GM21390 (cell line): ENCODE results near the gene HNRNPLL.
A peak's percentile ranks its signal among the peaks of the same experiment; 100 is the strongest.

Source experiments
- ATAC-seq: cut with Tn5 transposase; IDR thresholded peaks from one replicate; pipeline ENCODE4 v1.9.1; 2021; ENCODE audit not compliant: unreplicated experiment

HNRNPLL gene

DNA sequence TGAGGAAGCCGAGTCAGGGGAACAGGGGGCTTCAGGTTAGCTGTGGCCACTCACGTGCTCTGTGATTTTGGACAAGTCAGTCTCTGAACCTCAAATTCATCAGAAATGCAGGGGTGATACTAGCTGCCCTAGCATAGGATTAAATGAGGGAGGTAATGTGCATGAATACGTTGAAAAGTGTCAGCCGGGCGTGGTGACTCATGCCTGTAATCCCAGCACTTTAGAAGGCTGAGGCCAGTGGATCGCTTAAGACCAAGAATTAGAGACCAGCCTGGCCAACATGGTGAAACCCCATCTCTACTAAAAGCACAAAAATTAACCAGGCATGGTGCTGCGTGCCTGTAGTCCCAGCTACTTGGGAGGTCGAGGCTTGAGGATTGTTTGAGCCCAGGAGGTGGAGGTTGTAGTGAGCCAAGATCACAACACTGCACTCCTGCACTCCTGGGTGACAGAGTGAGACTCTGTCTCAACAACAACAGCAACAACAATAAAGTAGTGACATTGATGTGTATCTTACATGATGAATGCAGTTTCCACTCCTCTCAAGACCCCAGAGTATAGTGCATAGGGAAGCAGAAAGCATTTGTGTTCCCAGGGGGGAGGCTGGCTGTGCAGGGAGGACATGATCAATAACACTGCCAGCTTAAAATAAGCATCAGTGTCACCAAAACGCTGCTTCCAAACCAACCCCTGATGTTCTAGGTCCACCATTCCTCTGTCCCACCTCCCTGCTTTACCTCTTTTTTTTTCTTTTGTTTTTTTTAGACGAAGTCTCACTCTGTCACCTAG, 68.8 kb downstream of the HNRNPLL start:
- no peak for ATAC-seq

DNA sequence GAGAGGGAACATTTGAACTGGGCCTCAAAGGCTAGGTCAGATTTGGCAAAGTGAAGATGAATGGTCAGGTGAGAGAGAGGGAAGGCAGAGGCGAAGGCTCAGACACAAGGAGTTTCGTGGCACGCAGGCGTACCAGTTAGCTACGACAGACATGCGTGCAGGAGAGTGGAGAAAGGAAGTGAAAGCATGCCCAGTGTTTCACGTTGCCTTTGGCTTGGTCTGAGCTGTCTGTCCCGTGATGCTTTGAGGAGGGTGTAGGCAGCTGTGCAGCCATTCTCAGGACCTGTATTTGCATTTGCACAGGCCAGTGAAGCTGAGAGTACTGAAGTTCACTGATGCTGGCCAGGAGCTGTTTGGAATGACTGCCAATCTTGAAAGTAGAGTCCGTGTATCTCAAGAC, 69.5 kb downstream of the HNRNPLL start:
- ATAC-seq, result peak; percentile 97

DNA sequence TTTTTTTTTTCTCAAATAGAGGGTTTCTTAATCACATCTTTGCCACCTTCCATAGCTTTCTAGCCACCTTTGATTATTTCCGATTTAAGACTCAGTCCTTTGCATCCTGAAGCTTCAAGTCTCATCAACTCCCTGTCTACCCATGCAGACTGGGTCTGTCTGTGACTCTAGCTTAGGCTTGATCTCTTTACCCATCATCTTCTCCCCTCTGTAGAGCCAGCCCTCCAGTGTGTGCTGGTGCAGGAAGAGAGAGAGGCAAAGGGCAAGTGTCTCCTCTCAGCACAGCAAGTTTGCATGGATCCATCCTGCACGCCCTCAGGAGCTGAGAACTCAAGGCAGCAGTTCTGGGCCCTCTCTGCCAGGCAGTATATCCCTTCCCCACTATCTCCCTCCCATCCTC, 70.4 kb downstream of the HNRNPLL start:
- ATAC-seq, result no peak

DNA sequence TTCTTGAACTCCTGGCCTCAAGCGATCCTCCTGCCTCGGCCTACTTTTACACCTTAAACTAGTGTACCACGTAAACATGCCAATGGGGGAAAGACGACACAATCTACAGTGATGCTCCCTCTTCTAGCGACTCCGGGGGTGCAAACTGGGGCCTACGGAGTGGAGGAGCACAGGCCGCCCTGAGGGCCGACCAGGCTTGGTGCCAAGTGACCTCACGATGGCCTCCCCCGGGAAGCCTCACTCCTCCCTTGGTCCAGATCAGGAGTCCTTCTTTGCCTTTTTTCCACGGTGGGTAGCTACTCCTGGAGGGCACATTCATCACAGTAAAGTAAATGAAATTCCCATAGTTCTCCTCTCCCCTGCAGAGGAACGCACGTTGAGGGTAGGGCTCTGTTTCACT, 73.5 kb downstream of the HNRNPLL start:
- no peak for ATAC-seq

DNA sequence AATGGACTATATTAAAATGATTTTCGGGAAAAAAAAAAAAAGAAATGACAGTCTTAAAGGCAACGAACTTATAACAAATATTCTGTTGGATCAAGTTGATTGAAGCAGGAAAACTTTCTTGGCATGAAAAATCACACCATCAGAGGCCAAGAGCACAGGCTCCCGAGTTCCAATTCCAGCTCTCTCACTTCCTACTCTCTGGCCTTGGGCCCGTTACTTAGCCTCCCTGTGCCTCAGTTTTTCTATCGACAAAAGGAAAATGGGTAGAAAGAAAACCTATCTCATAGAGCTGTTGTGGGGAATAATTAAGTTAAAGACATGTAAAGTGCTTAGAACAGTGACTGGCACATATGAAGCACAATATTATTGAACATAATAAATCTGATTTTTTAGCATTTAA, 74.2 kb downstream of the HNRNPLL start:
- no peak for ATAC-seq

DNA sequence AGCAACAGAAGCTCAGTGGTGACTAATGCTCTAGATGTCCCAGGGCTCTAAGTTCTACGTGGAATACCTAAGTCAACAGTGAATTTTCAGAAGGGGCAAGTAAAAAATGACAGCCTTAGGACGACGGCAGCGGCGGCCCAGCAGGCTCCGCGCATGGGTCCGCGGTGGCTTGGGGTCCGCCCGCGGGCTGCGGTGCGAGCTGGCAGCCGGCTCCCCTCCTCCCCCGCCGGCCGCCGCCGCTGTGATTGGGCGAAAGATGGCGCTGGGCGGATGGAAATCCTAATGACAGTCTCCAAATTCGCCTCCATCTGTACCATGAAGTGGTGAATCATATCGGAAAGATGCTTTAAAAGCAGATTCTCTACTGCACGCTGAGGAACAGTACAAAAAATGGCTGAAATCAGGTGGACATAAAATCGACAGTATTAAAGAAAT, 74.7 kb downstream of the HNRNPLL start:
- ATAC-seq, result no peak

DNA sequence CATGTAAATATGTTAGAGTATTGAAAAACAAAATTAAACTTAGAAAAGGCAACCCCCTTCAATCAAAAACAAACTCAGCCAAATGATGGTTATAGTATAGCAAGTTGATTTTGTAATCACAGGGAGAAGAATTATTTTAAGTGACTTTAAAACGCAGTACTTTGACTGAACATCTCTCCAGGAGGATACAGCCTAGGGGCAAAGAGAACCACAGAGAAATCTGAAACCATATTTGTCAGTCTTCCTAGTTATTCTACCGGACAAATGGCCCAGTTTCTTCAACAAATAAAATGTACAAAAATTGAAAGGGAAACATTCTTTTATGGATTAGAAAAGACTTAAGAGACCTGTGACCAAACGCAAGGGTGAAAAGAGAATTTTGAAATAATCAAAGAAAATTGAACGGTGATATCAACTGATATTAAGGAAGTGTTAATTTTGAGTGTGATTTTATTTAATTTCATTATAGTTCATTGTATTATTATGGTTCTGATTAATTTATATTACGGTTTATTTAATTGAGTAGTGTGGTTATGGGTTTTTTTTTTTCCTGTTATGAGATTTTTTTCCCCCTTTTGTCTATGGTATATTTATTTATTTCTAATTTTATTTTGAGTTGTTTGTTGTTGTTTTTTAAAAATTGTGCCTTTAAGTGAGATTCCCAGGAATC, 75.3 kb downstream of the HNRNPLL start:
- ATAC-seq, result no peak

DNA sequence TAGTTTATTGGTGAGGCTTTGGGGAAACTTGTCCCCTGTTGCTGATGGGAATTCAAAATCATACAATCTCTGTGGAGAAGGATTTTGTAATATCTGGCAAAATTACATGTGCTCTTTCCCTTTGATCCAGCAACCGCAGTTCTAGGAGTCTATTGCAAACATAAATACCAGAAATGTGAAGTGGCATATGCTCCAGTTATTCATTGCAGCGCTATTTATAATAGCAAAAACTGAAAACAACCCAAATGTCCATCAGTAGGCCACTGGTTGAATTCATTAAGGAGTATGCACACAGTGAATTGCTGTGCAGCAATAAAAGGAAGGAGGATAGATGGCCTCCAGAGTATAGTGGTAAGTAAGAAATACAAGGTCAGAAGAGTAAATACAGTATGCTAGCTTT, 76.5 kb downstream of the HNRNPLL start:
- no peak for ATAC-seq

DNA sequence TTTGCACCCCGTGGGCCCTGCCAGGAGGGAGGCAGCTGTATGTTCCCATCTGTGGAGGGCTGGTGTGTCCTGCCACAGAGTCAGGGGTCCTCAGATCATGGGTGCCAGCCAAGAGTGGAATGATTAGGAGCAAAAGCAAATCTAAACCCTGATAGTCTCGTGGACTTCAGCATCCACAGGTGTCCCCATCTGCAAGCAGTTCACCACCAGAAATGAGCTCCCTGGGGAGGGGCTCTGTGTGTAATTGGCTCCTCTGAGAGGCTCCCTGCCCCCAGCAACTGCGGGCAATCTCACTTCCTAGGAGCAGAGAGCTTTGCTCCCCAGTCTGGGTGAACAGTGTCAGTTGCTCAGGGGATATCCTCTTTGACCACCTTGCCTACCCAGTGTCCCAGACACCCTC, 78.1 kb downstream of the HNRNPLL start:
- ATAC-seq, result no peak

DNA sequence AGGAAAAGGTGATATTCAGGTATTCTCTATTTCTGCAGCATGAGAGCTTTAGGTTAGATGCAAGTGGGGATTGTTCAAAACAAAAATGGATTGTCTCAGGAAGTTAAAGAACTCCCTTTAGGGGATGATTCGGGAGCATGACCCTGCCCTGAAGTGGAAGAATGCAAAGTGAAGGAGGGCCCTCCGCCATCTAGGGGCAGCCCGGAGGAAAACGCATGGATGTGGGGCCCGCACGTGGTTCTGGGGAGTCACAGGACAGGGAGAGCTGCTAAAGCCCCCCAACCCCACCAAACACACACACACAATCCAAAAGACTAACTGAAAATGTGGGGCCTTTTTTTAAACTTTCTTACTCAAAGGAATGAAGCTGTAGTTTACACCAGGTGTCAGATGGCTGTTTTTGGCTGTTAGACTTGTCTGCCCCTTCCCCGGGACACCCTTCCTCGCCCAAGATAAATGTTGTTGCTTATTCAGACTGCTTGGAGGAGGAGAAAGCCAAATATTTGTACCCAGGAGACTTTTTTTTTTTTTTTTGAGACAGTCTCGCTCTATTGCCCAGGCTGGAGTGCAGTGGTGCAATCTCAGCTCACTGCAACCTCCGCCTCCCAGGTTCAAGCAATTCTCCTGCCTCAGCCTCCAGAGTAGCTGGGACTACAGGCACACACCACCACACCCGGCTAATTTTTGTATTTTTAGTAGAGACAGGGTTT, 78.8 kb downstream of the HNRNPLL start:
- ATAC-seq, result no peak

DNA sequence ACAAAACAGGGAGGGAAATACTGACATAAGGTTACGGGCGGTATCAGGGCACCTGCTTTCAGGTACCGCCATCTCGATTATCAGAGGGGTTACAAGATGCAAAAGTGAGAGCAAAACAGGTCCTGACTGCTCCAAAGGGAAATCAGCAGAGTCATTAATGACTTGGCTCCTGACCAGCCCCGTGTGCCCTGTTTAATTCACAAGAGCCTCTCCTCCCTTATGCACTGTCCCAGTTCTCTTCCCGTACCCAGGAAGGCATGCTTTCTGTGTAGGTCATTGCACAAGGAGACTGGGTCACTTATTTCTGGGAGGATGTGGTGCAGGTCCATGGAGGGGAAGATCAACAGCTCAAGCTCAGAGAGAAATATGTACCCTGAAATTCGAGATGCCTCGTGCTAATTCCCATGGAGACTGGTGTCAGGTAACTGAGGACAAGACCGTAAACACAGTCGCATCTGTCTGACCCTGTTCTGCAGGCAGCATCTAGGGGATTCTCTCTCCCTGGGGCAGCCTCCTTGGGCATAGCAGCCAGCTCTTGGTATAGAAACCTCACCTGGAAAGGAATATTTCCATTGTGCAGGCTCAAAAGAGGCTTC, 79.9 kb downstream of the HNRNPLL start:
- ATAC-seq, result no peak

DNA sequence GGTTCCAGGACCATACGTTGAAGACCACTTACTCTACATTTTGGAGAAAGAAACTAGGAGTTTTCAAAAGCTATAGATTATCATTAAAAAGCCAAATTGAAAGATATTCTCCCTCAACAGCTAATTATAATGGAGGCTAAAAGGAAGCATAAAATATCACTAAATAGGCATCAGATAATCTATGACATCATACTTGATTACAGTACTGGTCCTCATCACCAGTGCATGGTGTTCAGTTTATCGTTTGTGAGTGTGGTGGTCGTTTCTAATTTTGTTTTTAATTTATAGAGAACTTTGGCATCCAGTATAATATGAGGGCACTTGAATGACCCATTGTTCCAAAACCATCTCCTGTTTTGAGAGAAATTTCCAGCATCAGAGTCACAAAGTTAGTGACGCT, 80.9 kb downstream of the HNRNPLL start:
- ATAC-seq, result no peak

DNA sequence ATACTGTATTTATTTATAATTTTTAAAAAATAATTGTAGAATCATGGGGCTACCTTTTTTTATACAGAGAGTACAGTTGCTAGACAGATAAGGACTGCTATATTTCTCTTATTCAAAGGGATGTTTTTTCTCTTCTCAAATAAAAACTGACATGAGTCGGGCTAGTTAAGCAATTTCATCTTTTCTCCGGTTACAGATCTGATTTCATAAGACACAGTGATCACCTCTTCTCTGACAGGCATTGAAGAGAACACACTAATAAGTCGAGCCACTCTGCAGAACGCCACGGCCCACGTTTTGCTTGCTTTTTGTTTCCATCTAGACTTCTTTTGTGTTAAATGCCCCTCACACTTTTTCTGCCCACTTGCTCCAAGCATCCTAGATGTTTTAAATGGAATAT, 85.4 kb downstream of the HNRNPLL start:
- no peak for ATAC-seq

DNA sequence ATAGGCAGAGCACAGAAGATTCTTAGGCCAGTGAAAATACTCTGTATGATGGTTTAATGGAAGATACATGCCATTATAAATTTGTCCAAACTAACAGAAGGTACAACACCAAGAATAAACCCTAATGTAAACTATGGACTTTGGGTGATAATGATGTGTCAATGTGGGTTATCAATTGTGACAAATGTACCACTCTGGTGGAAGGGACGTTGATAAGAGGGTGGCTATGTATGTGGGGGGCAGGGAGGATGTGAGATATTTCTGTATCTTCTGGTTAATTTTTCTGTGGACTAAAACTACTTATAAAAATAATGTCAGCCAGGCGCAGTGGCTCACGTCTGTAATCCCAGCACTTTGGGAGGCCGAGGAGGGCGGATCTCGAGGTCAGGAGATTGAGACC, 86.2 kb downstream of the HNRNPLL start:
- ATAC-seq, result no peak

DNA sequence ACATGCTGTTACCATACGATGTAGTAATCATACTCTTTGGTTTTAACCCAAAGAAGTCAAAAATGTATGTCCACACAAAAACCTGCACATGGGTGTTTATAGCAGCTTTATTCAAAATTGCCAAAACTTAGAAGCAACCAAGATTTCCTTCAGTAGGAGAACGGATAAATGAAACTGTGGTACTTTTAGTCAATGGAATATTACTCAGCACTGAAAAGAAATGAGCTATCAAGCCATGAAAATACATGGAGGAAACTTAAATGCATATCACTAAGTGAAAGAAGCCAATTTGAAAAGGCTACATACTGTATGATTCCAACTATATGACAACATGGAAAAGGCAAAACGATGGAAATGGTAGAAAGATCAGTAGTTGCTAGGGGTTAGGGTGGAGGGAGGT, 86.6 kb downstream of the HNRNPLL start:
- no peak for ATAC-seq

DNA sequence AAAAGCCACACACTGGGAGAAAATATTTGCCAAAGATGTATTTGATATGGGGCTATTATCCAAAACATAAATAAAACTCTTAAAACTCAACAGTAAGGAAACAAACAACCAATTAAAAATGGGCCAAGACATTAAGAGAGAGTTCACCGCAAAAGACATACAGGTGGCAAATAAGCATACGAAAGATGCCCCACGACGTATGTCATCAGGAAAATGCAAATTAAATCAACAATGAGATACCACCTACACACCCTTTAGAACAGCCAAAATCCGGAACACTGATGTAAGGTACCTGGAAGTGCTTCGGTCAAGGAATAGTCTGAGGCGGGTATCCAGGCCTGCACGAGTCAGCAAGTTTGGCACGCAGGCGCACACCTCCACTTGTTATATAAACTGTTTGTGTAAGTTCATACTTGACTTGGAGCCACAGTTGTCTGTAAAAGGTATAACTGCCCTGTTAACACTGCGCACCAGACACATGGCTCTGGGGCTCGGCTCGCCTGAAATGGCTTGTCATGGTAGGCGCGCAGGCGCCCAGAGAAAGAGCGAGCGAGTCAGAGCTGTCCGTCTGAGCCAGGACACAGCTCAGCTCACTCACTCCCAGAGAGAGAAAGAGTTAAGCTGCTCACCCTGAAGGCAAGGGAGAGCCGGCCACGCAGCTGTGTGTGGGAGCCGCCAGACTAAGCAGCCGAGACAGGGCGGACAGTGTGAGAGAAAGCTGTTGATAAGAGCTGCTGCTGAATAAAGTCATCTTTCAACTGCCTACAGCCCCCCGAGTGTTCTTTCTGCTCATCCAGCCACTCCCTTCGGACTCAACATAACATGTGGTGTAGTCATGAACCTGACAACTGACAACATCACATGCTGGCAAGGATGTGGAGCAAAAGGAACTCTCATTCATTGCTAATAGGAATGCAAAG, 87.3 kb downstream of the HNRNPLL start:
- ATAC-seq, result no peak

DNA sequence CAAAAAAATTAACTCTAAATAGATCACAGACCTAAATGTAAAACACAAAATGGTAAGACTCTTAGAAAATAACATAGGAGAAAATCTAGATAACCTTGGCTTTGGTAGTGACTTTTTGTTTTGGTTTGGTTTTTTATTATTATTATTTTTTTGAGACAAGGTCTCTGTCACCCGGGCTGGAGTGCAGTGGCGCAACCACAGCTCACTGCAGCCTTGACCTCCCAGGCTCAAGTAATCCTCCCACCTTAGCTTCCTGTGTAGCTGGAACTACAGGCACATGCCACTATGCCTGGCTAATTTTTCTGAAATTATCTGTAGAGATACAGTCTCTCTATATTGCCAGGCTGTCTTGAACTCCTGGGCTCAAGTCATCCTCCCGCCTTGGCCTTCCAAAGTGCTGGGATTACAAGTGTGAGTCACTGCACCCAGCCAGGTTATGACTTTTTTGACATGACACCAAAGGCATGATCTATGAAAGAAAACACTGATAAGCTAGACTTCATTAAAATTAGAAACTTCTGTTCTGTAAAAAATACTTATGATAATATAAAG, 88.0 kb downstream of the HNRNPLL start:
- ATAC-seq, result no peak

DNA sequence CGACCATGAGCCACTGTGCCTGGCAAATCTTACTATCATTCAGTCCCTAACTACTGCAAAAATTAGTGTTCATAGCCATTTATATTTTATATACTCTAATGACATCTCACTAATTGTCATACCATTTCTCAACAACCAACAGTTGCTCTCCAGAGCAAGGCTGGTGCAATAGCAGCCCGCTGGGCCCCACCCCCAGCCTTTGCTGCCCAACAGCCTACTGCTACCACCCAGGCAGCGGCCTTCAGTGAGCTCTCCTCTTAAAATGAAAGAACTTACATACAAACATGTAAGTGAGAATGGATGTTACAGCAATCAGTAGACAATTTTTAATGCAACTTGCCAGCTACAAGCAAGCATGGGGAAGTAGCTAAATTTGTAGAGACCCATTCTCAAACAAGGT, 90.5 kb downstream of the HNRNPLL start:
- no peak for ATAC-seq
